Measurements from ENCODE around the gene NDUFV1.

DNA sequence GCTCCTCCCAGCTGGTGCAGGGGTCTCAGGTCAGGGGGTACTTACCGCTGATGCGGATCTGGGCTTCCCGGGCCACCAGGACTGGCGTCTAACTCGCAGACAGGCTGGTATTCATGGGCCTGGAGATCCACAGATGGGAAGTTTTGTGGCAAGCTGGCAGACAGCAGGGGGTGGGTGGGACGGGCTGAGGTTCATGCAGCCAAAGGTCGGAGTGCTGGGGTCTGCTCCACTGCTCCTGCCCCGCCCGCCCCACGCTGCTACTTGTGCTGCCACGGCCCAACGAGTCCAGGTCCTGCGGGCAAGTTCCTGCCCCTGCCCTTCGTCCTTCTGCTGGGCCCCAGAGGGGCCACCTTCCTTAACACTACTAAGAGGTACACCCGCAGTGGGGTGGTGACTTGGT, 40.7 kb downstream of the NDUFV1 start:
- TF ChIP-seq, protein P1, sequence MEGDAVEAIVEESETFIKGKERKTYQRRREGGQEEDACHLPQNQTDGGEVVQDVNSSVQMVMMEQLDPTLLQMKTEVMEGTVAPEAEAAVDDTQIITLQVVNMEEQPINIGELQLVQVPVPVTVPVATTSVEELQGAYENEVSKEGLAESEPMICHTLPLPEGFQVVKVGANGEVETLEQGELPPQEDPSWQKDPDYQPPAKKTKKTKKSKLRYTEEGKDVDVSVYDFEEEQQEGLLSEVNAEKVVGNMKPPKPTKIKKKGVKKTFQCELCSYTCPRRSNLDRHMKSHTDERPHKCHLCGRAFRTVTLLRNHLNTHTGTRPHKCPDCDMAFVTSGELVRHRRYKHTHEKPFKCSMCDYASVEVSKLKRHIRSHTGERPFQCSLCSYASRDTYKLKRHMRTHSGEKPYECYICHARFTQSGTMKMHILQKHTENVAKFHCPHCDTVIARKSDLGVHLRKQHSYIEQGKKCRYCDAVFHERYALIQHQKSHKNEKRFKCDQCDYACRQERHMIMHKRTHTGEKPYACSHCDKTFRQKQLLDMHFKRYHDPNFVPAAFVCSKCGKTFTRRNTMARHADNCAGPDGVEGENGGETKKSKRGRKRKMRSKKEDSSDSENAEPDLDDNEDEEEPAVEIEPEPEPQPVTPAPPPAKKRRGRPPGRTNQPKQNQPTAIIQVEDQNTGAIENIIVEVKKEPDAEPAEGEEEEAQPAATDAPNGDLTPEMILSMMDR (IDR thresholded peaks at IDR 0.05 in 8 of 11, conservative IDR thresholded peaks at IDR 0.05 in 3 of 11) = no peak
- no peak for TF ChIP-seq POLR2A (IDR thresholded peaks at IDR 0.05)

Data from spleen (tissue), 7 donors.